Bladder microvascular endothelial cell (primary cell): ENCODE data around the gene FAM180B. TPM values are rescaled to one million over a fixed set of nuclear protein-coding genes. Genes with fewer than 3 reads are reported as not detected.

Experiments used
- total RNA-seq: library from RNA; depleted of rRNA; stranded (reverse); fragments of >200 nt; gene quantifications from 2 replicates; pipeline ENCODE4 v1.2.3, GENCODE V29; 2014

FAM180B gene, protein sequence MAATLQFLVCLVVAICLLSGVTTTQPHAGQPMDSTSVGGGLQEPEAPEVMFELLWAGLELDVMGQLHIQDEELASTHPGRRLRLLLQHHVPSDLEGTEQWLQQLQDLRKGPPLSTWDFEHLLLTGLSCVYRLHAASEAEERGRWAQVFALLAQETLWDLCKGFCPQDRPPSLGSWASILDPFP
- not detected in 2 replicates for total RNA-seq

DNA sequence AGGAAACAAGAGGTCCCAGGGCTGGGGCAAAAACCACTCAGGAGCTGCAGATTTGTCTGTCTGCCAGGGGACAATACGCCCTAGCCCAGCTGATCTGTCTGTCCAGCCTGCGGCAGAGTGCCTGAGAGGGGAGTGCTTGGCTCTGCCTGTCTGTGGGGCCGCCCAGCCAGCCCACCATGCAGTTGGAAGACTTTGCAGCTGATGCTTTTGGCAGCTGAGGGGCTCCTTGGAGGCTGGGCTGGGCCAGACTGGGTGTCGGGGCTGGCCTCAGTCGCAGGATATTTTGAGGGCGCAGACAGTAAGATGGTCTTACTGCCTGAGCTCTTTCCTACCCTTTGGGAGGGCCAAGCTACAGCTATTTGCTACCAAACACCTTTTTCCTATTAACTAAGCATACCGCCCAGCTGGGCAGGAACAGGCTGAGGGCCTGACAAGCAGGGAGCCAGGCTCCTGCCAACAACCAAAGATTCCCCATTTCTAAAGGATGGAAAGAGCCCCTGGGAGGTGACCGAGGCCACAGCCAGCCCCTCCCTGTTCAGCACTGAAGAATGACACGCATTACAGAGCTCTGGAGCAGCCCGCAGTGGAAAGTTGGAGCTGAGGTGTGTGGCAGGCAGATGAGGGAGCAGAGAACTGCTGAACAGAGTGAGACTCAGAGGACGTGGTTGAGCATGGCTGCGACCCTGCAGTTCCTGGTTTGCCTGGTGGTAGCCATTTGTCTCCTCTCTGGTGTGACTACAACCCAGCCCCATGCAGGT is at the start of gene FAM180B:
TSS of gene FAM180B (plus strand) at position 581 of the 758 bp plus-strand sequence. CDS start at position 672, 91 bp downstream.

DNA sequence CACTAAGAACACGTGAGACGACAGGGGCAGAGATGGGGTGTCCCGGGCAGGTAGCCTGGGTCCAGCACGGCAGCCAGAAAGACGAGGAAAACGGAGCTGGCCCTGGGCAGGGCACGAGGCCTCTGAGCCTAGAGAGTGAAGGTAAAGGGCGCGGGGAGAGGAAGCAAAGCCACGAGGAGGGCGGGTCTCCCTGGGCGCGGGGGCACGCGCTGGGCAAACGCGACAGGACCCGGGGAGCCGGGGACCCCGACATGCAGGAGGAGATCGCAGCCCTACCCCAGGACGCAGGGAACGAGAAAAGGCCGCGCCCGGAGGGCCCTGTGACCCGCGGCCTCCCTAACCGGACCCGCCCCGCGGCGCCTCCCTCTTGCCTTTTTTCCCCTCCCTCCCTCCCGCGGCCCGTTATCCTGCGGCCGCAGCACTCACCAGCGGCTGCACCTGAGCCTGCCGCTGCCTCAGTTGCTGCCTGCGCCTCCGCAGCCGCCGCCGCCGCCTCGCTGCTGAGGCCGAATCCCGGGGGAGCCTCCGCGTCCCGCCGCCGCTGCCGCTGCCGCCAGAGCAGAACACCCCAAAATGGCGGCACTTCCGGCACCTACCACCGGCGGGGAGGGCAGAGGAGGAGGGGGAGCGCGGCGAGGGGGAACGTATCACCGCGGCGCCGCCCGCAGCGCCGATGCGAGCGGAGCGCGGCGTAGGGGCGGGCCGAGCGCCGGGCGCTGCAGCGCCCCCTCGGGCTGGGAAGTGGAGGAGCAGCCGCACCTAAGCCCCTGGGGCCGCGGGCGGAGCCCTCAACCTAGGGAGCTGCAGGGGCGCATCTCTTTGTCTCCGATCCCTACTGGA is 33.7 kb upstream of the FAM180B start, which contains the start of gene CELF1:
TSS of gene CELF1 (minus strand) at position 567 of the 840 bp plus-strand sequence. CDS start 53,609 bp downstream, outside the sequence.

DNA sequence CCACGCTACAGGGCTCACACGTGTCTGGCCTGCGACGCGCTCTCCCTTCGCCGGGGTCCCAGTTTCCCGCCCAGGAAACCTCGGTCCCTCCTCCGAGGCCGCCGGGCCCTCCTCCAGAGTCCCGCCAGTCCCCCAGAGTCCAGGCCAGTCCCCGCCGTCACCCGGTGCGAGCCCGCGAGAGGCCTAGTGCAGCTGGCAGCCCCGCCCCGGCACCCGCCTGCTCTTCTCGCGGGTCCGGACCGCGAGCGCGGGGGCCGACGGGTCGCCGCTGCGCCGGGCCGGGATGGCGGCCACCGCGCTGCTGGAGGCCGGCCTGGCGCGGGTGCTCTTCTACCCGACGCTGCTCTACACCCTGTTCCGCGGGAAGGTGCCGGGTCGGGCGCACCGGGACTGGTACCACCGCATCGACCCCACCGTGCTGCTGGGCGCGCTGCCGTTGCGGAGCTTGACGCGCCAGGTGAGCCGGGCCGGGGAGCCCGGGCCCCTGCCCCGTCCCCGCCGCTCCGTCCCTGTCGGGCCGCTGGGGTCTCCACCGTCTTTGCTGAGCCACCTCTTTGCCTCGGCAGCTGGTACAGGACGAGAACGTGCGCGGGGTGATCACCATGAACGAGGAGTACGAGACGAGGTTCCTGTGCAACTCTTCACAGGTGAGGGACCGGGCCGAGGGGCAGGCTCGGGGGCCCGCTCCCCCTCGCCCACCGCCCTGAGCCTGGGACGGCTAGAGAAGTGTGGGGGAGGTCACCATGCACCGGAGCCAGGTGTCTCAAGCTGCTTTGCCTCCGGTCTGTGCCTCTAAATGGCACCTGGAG is 20.9 kb upstream of the FAM180B start, which contains the start of gene PTPMT1:
TSS of gene PTPMT1 (plus strand) at position 260 of the 809 bp plus-strand sequence. CDS start at position 284, 24 bp downstream.

DNA sequence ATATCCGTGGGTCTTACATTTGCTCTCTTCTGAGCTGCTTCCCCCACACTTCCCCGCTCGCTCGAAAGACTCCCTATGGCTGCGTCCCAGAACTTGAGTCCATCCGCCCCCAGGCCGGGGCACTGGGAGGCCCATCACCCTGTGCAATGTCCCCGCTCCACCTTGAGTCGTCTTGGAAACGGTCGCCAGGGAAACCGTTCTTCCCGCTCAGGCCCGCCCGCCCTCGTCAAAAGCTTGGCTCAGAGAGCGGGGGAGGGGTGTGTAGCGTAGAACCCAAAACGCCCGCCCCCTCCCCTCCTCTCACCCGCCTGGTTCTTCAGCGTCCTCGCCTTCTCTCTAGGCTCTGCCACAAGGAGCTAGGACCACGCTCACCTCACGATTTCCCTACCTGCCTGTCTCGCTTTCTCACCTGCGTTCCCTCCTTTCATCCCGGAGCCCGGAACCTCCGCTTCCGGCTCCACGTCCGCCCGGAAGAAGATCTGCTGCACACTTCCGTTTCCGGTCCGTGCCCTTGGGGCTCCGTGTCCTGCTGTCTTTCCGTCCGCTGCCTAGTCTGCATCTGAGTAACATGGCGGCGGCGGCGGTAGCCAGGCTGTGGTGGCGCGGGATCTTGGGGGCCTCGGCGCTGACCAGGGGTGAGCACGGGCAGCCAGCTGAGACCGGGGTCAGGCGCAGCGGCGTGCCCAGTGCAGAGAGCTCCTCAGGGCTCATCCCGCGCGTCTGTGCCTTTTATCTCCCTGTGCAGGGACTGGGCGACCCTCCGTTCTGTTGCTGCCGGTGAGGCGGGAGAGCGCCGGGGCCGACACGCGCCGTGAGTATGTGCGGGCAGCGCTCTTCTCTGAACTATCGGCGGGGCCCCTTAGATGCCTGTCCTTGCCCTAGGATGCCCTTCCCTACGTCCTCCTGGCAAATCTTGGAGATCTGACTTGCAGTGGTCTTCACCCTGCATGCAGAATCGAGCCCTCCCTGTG is 7.7 kb upstream of the FAM180B start, which contains the start of the genes KBTBD4 and NDUFS3:
TSS of gene KBTBD4 (minus strand) at position 447 of the 971 bp plus-strand sequence. CDS start at position 428, 19 bp downstream.
TSS of gene NDUFS3 (plus strand) at position 551 of the 971 bp plus-strand sequence. CDS start at position 569, 18 bp downstream.

DNA sequence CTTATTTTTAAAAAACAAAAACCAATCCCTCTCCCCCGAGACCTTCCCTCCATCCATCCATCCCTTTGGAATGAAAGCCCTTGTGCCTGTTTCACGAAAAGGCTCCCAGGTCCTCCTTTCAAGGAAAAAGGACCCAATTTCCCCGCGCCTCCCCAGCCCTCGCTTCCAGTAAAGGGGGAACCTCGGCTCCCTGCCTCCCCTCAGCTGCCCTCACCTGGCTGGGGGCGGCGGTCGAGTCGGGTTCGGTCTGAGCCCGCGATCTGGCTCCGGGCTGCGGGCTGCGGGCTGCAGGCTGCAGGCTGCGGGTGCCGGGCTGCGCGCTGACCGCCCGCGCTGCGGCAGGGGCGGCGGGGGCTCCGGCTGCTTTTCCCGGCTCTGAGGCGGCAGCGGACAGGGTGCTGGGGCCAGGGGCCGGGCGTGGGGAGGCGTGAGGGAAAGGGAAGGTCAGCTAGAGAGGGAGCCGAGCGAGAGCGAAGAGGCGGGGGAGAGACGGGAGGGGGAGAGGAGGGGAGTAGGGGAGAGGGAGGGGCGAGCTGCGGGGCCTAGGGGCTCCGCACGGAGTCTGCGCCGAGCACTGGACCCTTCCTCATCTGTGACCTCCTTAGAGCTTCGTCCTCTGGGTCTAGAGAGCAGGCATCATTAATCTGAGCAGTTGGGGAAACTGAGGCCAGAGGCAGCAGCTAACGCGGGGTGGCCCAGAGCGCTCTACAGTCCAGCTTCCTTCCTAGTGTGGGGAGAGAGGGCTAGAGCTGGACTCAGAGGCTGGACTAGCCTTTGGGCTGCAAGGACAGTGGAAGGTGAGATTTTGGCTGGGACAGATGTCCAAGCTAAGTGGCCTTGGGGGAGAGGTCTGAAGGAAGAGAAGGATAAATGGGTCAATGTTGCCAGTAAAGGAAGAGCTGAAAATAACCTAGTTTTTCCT is 7.7 kb downstream of the FAM180B start, which contains the start of gene C1QTNF4:
TSS of gene C1QTNF4 (minus strand) at position 478 of the 922 bp plus-strand sequence. CDS start 3,601 bp downstream, outside the sequence.

Other genes with a start within 250 kb of the FAM180B start
- gene MYBPC3, start 234.0 kb upstream of the FAM180B start, total RNA-seq: not detected in 2 replicates
- gene SPI1, start 208.1 kb upstream of the FAM180B start, total RNA-seq: not detected in 2 replicates
- gene SLC39A13, start 178.1 kb upstream of the FAM180B start, total RNA-seq: 41.8 and 63.9 TPM in 2 replicates
- 210 and 222 TPM in 2 replicates for gene PSMC3, start 160.2 kb upstream of the FAM180B start, total RNA-seq
- 0.25 and 0.32 TPM in 2 replicates for gene RAPSN, start 137.5 kb upstream of the FAM180B start, total RNA-seq
- 49.2 and 119 TPM in 2 replicates for gene CELF1, start 33.5 kb upstream of the FAM180B start, total RNA-seq
- 53.9 and 71.5 TPM in 2 replicates for gene PTPMT1, start 21.1 kb upstream of the FAM180B start, total RNA-seq
- gene KBTBD4, start 7.7 kb upstream of the FAM180B start, total RNA-seq: 18.6 and 30.9 TPM in 2 replicates
- gene NDUFS3, start 7.6 kb upstream of the FAM180B start, total RNA-seq: 51.6 and 58.1 TPM in 2 replicates
- gene C1QTNF4, start 7.7 kb downstream of the FAM180B start, total RNA-seq: 0.13 and 0.16 TPM in 2 replicates
- gene MTCH2, start 55.9 kb downstream of the FAM180B start, total RNA-seq: 50.5 and 141 TPM in 2 replicates
- 0.31 and 0.32 TPM in 2 replicates for gene AGBL2, start 128.7 kb downstream of the FAM180B start, total RNA-seq
- gene FNBP4, start 180.7 kb downstream of the FAM180B start, total RNA-seq: 31.6 and 70.3 TPM in 2 replicates